Keratinocyte (primary cell): ENCODE data around the gene MAD2L2. TPM values are rescaled to one million over a fixed set of nuclear protein-coding genes. Genes with fewer than 3 reads are reported as not detected.

ENCODE experiments used
- DNase-seq: peaks from one replicate; pipeline ENCODE4 v3.0.0-alpha.2; 2011; ENCODE audit warnings: low read depth, missing footprints, low spot score
- FAIRE-seq: peaks from 2 replicates; lab custom pipeline; 2011; peaks lifted over from hg19 to GRCh38; lab: Jason Lieb, UNC
- H2AFZ ChIP-seq: 2 replicates; pipeline ENCODE4 v1.6.0; 2012; ENCODE audit warnings: low read length, control low read depth, inconsistent platforms; ENCODE audit not compliant: control insufficient read depth
- H3K27ac ChIP-seq: 2 replicates; pipeline ENCODE4 v1.5.1; 2011; ENCODE audit warnings: low read length; ENCODE audit not compliant: control insufficient read depth, insufficient read depth
- H3K27me3 ChIP-seq: 3 replicates; pipeline ENCODE4 v1.6.0; 2011; ENCODE audit warnings: low read length; ENCODE audit not compliant: control insufficient read depth, insufficient read depth; ENCODE audit errors: extremely low read depth
- H3K36me3 ChIP-seq, 2 experiments: 2 replicates in 1 of 2; 3 replicates in 1 of 2; pipeline ENCODE4 v1.5.1; 2011; ENCODE audit warnings: low read length in 2 of 2, mild to moderate bottlenecking in 1 of 2; ENCODE audit not compliant: control insufficient read depth in 2 of 2, insufficient read depth in 2 of 2; ENCODE audit errors: extremely low read depth in 1 of 2
- H3K4me1 ChIP-seq: 3 replicates; pipeline ENCODE4 v1.5.1; 2011; ENCODE audit warnings: low read length; ENCODE audit not compliant: control insufficient read depth, insufficient read depth; ENCODE audit errors: extremely low read depth
- H3K4me2 ChIP-seq: 3 replicates; pipeline ENCODE4 v1.6.0; 2011; ENCODE audit warnings: low read depth, low read length; ENCODE audit not compliant: control insufficient read depth, insufficient read depth; ENCODE audit errors: extremely low read depth
- H3K4me3 ChIP-seq, 3 experiments: fragments of 200-600 bp in 1 of 3; sonication (generic) in 1 of 3; 2 replicates in 2 of 3; 3 replicates in 1 of 3; pipeline ENCODE4 v1.5.1; 2011 to 2016; ENCODE audit warnings: low read length in 3 of 3, mild to moderate bottlenecking in 3 of 3, control low read depth in 2 of 3, inconsistent platforms in 1 of 3, low read depth in 1 of 3, mixed read lengths in 1 of 3, mixed run types in 1 of 3, moderate library complexity in 1 of 3; ENCODE audit not compliant: control insufficient read depth in 2 of 3, insufficient read depth in 2 of 3; ENCODE audit errors: extremely low read depth in 1 of 3
- H3K79me2 ChIP-seq: 2 replicates; pipeline ENCODE4 v1.6.0; 2012; ENCODE audit warnings: low read length; ENCODE audit not compliant: control insufficient read depth, insufficient read depth
- H3K9ac ChIP-seq: 3 replicates; pipeline ENCODE4 v1.6.0; 2011; ENCODE audit warnings: low read length; ENCODE audit not compliant: control insufficient read depth, insufficient read depth; ENCODE audit errors: extremely low read depth
- H3K9me1 ChIP-seq: 3 replicates; pipeline ENCODE4 v1.6.0; 2011; ENCODE audit warnings: low read length; ENCODE audit not compliant: control insufficient read depth, insufficient read depth; ENCODE audit errors: extremely low read depth
- H3K9me3 ChIP-seq: 2 replicates; pipeline ENCODE4 v1.5.1; 2012; ENCODE audit warnings: low read depth, low read length; ENCODE audit not compliant: control insufficient read depth
- H4K20me1 ChIP-seq: 3 replicates; pipeline ENCODE4 v1.6.0; 2011; ENCODE audit warnings: low read length; ENCODE audit not compliant: control insufficient read depth, insufficient read depth; ENCODE audit errors: extremely low read depth
- EZH2 ChIP-seq: IDR thresholded peaks from one replicate; pipeline ENCODE4 v1.6.1; 2012; ENCODE audit warnings: inconsistent platforms, mild to moderate bottlenecking, low read length, moderate library complexity
- dilution Hi-C: fragments of 300-500 bp; cut with MboI; formaldehyde crosslinking; loops from one replicate; pipeline ENCODE4 v1.7.0; 2020; ENCODE audit warnings: low sequenced_read_pairs; ENCODE audit not compliant: extremely low pct_ligation_motif_present
- polyA plus RNA-seq, 5 experiments: library from polyadenylated mRNA; depleted of rRNA in 3 of 5; stranded (reverse) in 3 of 5; stranded (forward) in 1 of 5; unstranded in 1 of 5; fragments of >200 nt; gene quantifications; 1 replicate in 1 of 5; 2 replicates in 3 of 5; 3 replicates in 1 of 5; pipeline versions ENCODE4 v1.2.1 to v1.2.3, GENCODE V29; 2011 to 2012; ENCODE audit warnings: missing spikeins in 2 of 5, low read depth in 1 of 5, low replicate concordance in 1 of 5
- TF ChIP-seq, protein P1 (sequence below), 3 experiments: IDR thresholded peaks in 1 of 3; conservative IDR thresholded peaks in 1 of 3; optimal IDR thresholded peaks in 1 of 3; 2 replicates in 2 of 3; 3 replicates in 1 of 3; pipeline versions ENCODE3 to v1.5.1; 2011; ENCODE audit warnings: low read length in 3 of 3, mild to moderate bottlenecking in 3 of 3, moderate library complexity in 2 of 3, control low read depth in 1 of 3, inconsistent platforms in 1 of 3; ENCODE audit not compliant: insufficient read depth in 2 of 3; ENCODE audit errors: extremely low read depth in 1 of 3

The MAD2L2 gene
- polyA plus RNA-seq, 1 donor (not counting 4 experiments of a cell fraction or from before 2014, with no cell fraction given), result 24.8 TPM

DNA sequence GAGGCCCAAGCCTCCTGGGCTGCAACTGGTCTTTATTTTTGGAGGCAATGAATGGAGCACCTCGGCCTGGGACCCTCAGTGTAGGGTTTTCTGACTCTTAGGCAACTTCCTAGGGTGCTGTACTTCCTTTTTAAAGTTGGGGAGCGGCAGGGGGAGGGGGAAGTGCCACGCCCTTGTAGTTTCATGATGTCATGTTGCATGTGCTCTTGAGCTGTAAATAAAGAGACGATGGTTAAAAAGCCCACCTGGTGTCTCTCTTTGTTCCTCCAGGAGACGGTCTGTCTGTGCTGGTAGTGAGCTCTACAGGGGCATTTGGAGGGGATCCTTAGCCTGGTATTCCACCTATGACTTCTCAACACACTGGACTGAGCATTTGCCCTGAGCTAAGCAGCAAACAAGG lies 44.7 kb upstream of the MAD2L2 start:
- Histone ChIP-seq H3K79me2 (no peaks in the 10 kb centered on the region), H3K36me3 (no peaks in the 10 kb centered on the region), H3K27me3 (peaks cover 4% of the 10 kb centered on the region), H4K20me1 (no peaks in the 10 kb centered on the region), H3K9me3 (no peaks in the 10 kb centered on the region), H3K4me3 (no peak overlapping the region), H3K9me1 (no peaks in the 10 kb centered on the region), H2AFZ (no peak overlapping the region), H3K9ac (no peak overlapping the region), H3K4me1 (peaks cover 2% of the 10 kb centered on the region), H3K4me2 (no peak overlapping the region), H3K27ac (no peak overlapping the region)
- dilution Hi-C loops, result no loop called here
- TF ChIP-seq, protein P1, sequence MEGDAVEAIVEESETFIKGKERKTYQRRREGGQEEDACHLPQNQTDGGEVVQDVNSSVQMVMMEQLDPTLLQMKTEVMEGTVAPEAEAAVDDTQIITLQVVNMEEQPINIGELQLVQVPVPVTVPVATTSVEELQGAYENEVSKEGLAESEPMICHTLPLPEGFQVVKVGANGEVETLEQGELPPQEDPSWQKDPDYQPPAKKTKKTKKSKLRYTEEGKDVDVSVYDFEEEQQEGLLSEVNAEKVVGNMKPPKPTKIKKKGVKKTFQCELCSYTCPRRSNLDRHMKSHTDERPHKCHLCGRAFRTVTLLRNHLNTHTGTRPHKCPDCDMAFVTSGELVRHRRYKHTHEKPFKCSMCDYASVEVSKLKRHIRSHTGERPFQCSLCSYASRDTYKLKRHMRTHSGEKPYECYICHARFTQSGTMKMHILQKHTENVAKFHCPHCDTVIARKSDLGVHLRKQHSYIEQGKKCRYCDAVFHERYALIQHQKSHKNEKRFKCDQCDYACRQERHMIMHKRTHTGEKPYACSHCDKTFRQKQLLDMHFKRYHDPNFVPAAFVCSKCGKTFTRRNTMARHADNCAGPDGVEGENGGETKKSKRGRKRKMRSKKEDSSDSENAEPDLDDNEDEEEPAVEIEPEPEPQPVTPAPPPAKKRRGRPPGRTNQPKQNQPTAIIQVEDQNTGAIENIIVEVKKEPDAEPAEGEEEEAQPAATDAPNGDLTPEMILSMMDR (optimal IDR thresholded peaks at IDR 0.05 in 1 of 3, IDR thresholded peaks at IDR 0.05 in 1 of 3, conservative IDR thresholded peaks at IDR 0.05 in 1 of 3; ENCODE audit: extremely low read depth in 1 of 3, insufficient read depth in 2 of 3, low read length in 3 of 3), result no peak
- no peak for TF ChIP-seq EZH2
- DNase-seq, result no peak
- no peak for FAIRE-seq

DNA sequence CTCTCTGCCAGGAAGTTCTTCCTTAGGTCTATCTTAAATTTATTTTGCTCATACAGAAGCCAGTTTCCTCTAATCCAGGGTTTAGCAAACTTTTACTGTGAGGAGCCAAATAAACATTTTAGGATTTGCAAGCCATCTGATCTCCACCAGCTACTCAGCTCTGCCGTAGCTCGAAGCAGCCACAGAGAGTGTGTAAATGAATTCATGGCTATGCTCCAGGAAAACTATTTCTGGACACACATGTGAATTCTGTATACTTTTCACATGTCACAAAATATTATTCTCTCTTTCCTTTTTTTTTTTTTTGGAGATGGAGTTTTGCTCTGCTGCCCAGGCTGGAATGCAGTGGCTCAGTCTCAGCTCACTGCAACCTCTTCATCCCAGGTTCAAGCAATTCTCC lies 41.6 kb upstream of the MAD2L2 start:
- Histone ChIP-seq H3K9me3 (no peaks in the 10 kb centered on the region), H2AFZ (no peak overlapping the region), H3K9ac (no peak overlapping the region), H3K4me2 (no peak overlapping the region), H3K27me3 (peaks cover 4% of the 10 kb centered on the region), H3K9me1 (no peaks in the 10 kb centered on the region), H3K79me2 (no peaks in the 10 kb centered on the region), H3K4me1 (peaks cover 9% of the 10 kb centered on the region), H3K27ac (no peak overlapping the region), H4K20me1 (no peaks in the 10 kb centered on the region), H3K36me3 (no peaks in the 10 kb centered on the region), H3K4me3 (no peak overlapping the region)
- TF ChIP-seq EZH2, result no peak
- TF ChIP-seq, protein P1 (optimal IDR thresholded peaks at IDR 0.05 in 1 of 3, IDR thresholded peaks at IDR 0.05 in 1 of 3, conservative IDR thresholded peaks at IDR 0.05 in 1 of 3; ENCODE audit: extremely low read depth in 1 of 3, insufficient read depth in 2 of 3, low read length in 3 of 3), result no peak
- FAIRE-seq (no peak), DNase-seq (no peak)
- dilution Hi-C loops, result no loop called here
